A673 (cell line): ENCODE measurements around the gene PTPN14. TPM values are rescaled to one million over a fixed set of nuclear protein-coding genes. Genes with fewer than 3 reads are reported as not detected.

Experiments used
- BruUV-seq: library from RNA; stranded (reverse); fragments of 400-500 nt; replicated peaks from 2 replicates; lab custom pipeline; 2021; lab: Mats Ljungman, UMichigan
- CTCF ChIA-PET: fragments of 300-600 bp; sonication (Branson Sonifier 250); formaldehyde crosslinking; loops from one replicate; lab custom pipeline; 2022; ENCODE audit warnings: antibody characterized with exemption; lab: Charles Lee
- POLR2A ChIA-PET: fragments of 300-600 bp; sonication (Branson Sonifier 250); formaldehyde crosslinking; loops from one replicate; lab custom pipeline; 2022; ENCODE audit warnings: antibody characterized with exemption; ENCODE audit not compliant: low non-redundant PET; lab: Charles Lee
- DNase-seq: peaks from one replicate; pipeline ENCODE4 v3.0.0-alpha.2; 2015; ENCODE audit warnings: low spot score
- H3K27ac ChIP-seq: fragments of 200-600 bp; sonication (generic); 2 replicates; pipeline ENCODE4 v1.5.1; 2016; ENCODE audit warnings: mixed run types, low read depth, mild to moderate bottlenecking, mixed read lengths, antibody characterized with exemption, low read length; ENCODE audit not compliant: poor library complexity, severe bottlenecking
- H3K27me3 ChIP-seq: fragments of 200-600 bp; sonication (generic); replicated peaks from 2 replicates; pipeline ENCODE4 v1.6.1; 2017; ENCODE audit warnings: mixed run types, low read depth, mild to moderate bottlenecking, mixed read lengths, antibody characterized with exemption, low read length; ENCODE audit not compliant: insufficient read depth, poor library complexity
- H3K36me3 ChIP-seq: fragments of 200-600 bp; sonication (generic); 2 replicates; pipeline ENCODE4 v1.6.1; 2016; ENCODE audit warnings: mixed run types, mild to moderate bottlenecking, mixed read lengths, antibody characterized with exemption, low read length; ENCODE audit not compliant: insufficient read depth, poor library complexity, severe bottlenecking
- H3K4me1 ChIP-seq: fragments of 200-600 bp; sonication (generic); 2 replicates; pipeline ENCODE4 v1.6.1; 2017; ENCODE audit warnings: mixed run types, mild to moderate bottlenecking, mixed read lengths, antibody characterized with exemption, low read length; ENCODE audit not compliant: insufficient read depth, poor library complexity, severe bottlenecking
- H3K4me3 ChIP-seq: fragments of 200-600 bp; sonication (generic); 2 replicates; pipeline ENCODE4 v1.5.1; 2016; ENCODE audit warnings: low read depth, mixed run types, mild to moderate bottlenecking, mixed read lengths, low read length; ENCODE audit not compliant: poor library complexity, severe bottlenecking
- H3K9me3 ChIP-seq: fragments of 200-600 bp; sonication (generic); 2 replicates; pipeline ENCODE4 v1.6.1; 2016; ENCODE audit warnings: mixed run types, low read depth, mild to moderate bottlenecking, mixed read lengths, antibody characterized with exemption, low read length; ENCODE audit not compliant: poor library complexity, severe bottlenecking
- EZH2 ChIP-seq: fragments of 200-600 bp; sonication (generic); IDR thresholded peaks from 2 replicates; pipeline ENCODE4 v1.6.1; 2017; ENCODE audit warnings: borderline replicate concordance, low read depth, mild to moderate bottlenecking, mixed read lengths, antibody characterized with exemption, low read length; ENCODE audit not compliant: poor library complexity, severe bottlenecking
- intact Hi-C: fragments of 100-400 bp; cut with micrococcal nuclease; formaldehyde crosslinking; loops from one replicate; pipeline ENCODE4 v1.10.0; 2022; ENCODE audit not compliant: unreplicated experiment
- total RNA-seq: library from RNA; stranded (reverse); gene quantifications from 2 replicates; pipeline ENCODE4 v1.2.3, GENCODE V29; 2021
- TF ChIP-seq, protein P1 (sequence below): fragments of 300-800, 200-600 bp; sonication (generic); conservative IDR thresholded peaks from 2 replicates; pipeline ENCODE4 v1.5.1; 2017; ENCODE audit warnings: low read depth, mild to moderate bottlenecking, antibody characterized with exemption, low read length, moderate library complexity, mixed read lengths

Gene PTPN14
- total RNA-seq, 1 experiment from 2014 or later: 114 TPM

DNA sequence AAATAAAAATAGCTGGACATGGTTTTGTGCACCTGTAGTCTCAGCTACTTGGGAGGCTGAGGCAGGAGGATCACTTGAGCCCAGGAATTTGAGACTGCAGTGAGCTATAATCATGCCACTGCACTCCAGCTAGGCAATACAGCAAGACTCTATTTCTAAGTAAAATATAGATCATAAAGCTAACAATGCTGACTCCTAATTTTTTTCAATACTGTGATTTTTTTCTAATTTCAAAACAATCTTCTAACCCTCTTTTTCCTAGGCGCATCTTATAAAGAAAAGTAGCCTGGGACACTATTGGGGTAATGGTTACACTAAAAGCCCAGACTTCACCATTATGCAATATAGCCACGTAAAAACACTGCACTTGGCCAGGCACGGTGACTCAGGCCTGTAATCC, 81.3 kb downstream of the PTPN14 start:
- TF ChIP-seq EZH2: no peak
- TF ChIP-seq, protein P1, sequence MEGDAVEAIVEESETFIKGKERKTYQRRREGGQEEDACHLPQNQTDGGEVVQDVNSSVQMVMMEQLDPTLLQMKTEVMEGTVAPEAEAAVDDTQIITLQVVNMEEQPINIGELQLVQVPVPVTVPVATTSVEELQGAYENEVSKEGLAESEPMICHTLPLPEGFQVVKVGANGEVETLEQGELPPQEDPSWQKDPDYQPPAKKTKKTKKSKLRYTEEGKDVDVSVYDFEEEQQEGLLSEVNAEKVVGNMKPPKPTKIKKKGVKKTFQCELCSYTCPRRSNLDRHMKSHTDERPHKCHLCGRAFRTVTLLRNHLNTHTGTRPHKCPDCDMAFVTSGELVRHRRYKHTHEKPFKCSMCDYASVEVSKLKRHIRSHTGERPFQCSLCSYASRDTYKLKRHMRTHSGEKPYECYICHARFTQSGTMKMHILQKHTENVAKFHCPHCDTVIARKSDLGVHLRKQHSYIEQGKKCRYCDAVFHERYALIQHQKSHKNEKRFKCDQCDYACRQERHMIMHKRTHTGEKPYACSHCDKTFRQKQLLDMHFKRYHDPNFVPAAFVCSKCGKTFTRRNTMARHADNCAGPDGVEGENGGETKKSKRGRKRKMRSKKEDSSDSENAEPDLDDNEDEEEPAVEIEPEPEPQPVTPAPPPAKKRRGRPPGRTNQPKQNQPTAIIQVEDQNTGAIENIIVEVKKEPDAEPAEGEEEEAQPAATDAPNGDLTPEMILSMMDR: no peak
- H3K36me3 ChIP-seq: no peaks in the 10 kb centered on the region
- DNase-seq: no peak
- H3K27ac ChIP-seq: no peak overlapping the region
- H3K4me3 ChIP-seq: no peak overlapping the region
- H3K27me3 ChIP-seq: no peaks in the 10 kb centered on the region
- POLR2A ChIA-PET: no interaction called here
- no peaks in the 10 kb centered on the region for H3K9me3 ChIP-seq
- peaks cover 64% of the 10 kb centered on the region for H3K4me1 ChIP-seq
- intact Hi-C loops: no loop called here
- CTCF ChIA-PET: interaction anchor here (0.6 kb wide), 1 partner anchor 1228 kb away, joined by 5 read pairs; no protein-coding TSS in a partner anchor
- BruUV-seq: no TSS peak

DNA sequence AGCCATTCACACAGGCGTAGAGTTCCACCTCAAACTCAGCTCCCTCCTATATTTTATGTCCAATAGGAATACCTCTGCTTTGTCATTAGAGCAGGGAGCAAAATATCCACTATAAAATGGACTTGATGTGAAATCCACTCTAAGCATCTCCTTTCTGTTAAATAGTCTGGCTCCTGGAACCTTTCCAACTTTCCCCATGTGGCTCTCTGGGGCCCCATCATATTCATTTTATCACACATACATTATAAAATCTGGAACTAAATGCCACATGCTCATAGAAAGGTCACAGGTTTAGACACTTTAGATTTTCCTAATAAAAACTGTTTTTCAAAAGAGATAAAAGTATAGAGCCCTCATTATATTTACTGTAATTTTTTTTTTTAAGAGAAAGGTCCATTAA, 82.1 kb downstream of the PTPN14 start:
- CTCF ChIA-PET: no interaction called here
- no TSS peak for BruUV-seq

GRCh38 chr1:214467078-214467585, 84.3 kb downstream of the PTPN14 start:
- H3K4me1 ChIP-seq: peaks cover 51% of the 10 kb centered on the region
- H3K9me3 ChIP-seq: no peaks in the 10 kb centered on the region
- H3K27me3 ChIP-seq: no peaks in the 10 kb centered on the region
- no peak overlapping the region for H3K4me3 ChIP-seq
- H3K27ac ChIP-seq: no peak overlapping the region
- TF ChIP-seq EZH2: no peak
- TF ChIP-seq, protein P1: no peak
- no peaks in the 10 kb centered on the region for H3K36me3 ChIP-seq
- BruUV-seq: no TSS peak
- POLR2A ChIA-PET: no interaction called here
- intact Hi-C loops: no loop called here
- no peak for DNase-seq
- CTCF ChIA-PET: no interaction called here

More for the DNA sequence above, 82.1 kb downstream of the PTPN14 start:
- DNase-seq: peak; percentile 50
- peaks cover 63% of the 10 kb centered on the region for H3K4me1 ChIP-seq
- no peaks in the 10 kb centered on the region for H3K36me3 ChIP-seq
- POLR2A ChIA-PET: no interaction called here
- H3K9me3 ChIP-seq: no peaks in the 10 kb centered on the region
- H3K27ac ChIP-seq: no peak overlapping the region
- H3K4me3 ChIP-seq: no peak overlapping the region
- H3K27me3 ChIP-seq: no peaks in the 10 kb centered on the region
- intact Hi-C loops: no loop called here
- TF ChIP-seq, protein P1: no peak
- no peak for TF ChIP-seq EZH2
